Common myeloid progenitor, CD34-positive (primary cell): ENCODE measurements around the gene INO80C. TPM values are rescaled to one million over a fixed set of nuclear protein-coding genes. Genes with fewer than 3 reads are reported as not detected.
A peak's percentile ranks its signal among the peaks of the same experiment; 100 is the strongest.

Source experiments
- CTCF ChIA-PET: fragments of 350-600 bp; sonication (Branson Sonifier 250); formaldehyde crosslinking; loops from one replicate; lab custom pipeline; 2021; ENCODE audit warnings: antibody characterized with exemption; lab: Charles Lee
- POLR2A ChIA-PET: fragments of 350-600 bp; sonication (Branson Sonifier 250); formaldehyde crosslinking; loops from one replicate; lab custom pipeline; 2021; ENCODE audit warnings: antibody characterized with exemption; lab: Charles Lee
- DNase-seq, 3 donors: peaks; one replicate each; pipeline versions ENCODE4 v3.0.0 to v3.0.0-alpha.2; 2013
- H3K27ac ChIP-seq, 2 experiments: 1 replicate in 1 of 2; 2 replicates in 1 of 2; pipeline ENCODE4 v1.7.0; 2013; ENCODE audit warnings: inconsistent platforms in 2 of 2, low read length in 2 of 2, mild to moderate bottlenecking in 2 of 2, low read depth in 1 of 2, moderate library complexity in 1 of 2; ENCODE audit not compliant: severe bottlenecking in 2 of 2, insufficient read depth in 1 of 2, poor library complexity in 1 of 2
- H3K27me3 ChIP-seq, 5 experiments: replicated peaks in 2 of 5; 1 replicate in 3 of 5; 2 replicates in 2 of 5; pipeline versions ENCODE4 v1.6.1 to v1.7.0; 2013; ENCODE audit warnings: low read length in 4 of 5, mild to moderate bottlenecking in 2 of 5, moderate library complexity in 2 of 5, inconsistent platforms in 1 of 5; ENCODE audit not compliant: insufficient read depth in 5 of 5, control insufficient read depth in 4 of 5
- H3K36me3 ChIP-seq, 4 experiments: 1 replicate in 2 of 4; 2 replicates in 2 of 4; pipeline versions ENCODE4 v1.6.1 to v1.7.0; 2013; ENCODE audit warnings: low read length in 3 of 4, control low read depth in 1 of 4, mild to moderate bottlenecking in 1 of 4; ENCODE audit not compliant: control insufficient read depth in 4 of 4, insufficient read depth in 4 of 4
- H3K4me1 ChIP-seq, 4 experiments: 1 replicate in 3 of 4; 2 replicates in 1 of 4; pipeline versions ENCODE4 v1.6.1 to v1.7.1; 2013; ENCODE audit warnings: low read length in 3 of 4, mild to moderate bottlenecking in 3 of 4, control low read depth in 1 of 4, inconsistent platforms in 1 of 4, moderate library complexity in 1 of 4; ENCODE audit not compliant: control insufficient read depth in 4 of 4, insufficient read depth in 4 of 4; ENCODE audit errors: control extremely low read depth in 1 of 4
- H3K4me3 ChIP-seq, 7 experiments: 1 replicate in 4 of 7; 2 replicates in 3 of 7; pipeline versions ENCODE4 v1.5.1 to v1.7.0; 2013; ENCODE audit warnings: mild to moderate bottlenecking in 7 of 7, low read length in 6 of 7, moderate library complexity in 6 of 7, inconsistent platforms in 2 of 7, low read depth in 2 of 7, control low read depth in 1 of 7; ENCODE audit not compliant: insufficient read depth in 4 of 7, control insufficient read depth in 1 of 7; ENCODE audit errors: extremely low read depth in 1 of 7
- H3K9me3 ChIP-seq, 5 experiments: 1 replicate in 4 of 5; 2 replicates in 1 of 5; pipeline versions ENCODE4 v1.6.1 to v1.7.1; 2013; ENCODE audit warnings: low read length in 4 of 5, mild to moderate bottlenecking in 2 of 5, inconsistent platforms in 1 of 5, low read depth in 1 of 5, moderate library complexity in 1 of 5; ENCODE audit not compliant: control insufficient read depth in 4 of 5, insufficient read depth in 2 of 5; ENCODE audit errors: control extremely low read depth in 1 of 5
- WGBS: methylation state at CpG from one replicate; pipeline ENCODE4 v1.1.5; 2013; ENCODE audit not compliant: insufficient coverage; 5-methylcytosine and 5-hydroxymethylcytosine counted together
- polyA plus RNA-seq: library from polyadenylated mRNA; unstranded; fragments of 120-200 nt; gene quantifications from one replicate; pipeline ENCODE4 v1.2.1, GENCODE V29; 2013

INO80C gene, protein sequence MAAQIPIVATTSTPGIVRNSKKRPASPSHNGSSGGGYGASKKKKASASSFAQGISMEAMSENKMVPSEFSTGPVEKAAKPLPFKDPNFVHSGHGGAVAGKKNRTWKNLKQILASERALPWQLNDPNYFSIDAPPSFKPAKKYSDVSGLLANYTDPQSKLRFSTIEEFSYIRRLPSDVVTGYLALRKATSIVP
- polyA plus RNA-seq = 27.1 TPM

DNA sequence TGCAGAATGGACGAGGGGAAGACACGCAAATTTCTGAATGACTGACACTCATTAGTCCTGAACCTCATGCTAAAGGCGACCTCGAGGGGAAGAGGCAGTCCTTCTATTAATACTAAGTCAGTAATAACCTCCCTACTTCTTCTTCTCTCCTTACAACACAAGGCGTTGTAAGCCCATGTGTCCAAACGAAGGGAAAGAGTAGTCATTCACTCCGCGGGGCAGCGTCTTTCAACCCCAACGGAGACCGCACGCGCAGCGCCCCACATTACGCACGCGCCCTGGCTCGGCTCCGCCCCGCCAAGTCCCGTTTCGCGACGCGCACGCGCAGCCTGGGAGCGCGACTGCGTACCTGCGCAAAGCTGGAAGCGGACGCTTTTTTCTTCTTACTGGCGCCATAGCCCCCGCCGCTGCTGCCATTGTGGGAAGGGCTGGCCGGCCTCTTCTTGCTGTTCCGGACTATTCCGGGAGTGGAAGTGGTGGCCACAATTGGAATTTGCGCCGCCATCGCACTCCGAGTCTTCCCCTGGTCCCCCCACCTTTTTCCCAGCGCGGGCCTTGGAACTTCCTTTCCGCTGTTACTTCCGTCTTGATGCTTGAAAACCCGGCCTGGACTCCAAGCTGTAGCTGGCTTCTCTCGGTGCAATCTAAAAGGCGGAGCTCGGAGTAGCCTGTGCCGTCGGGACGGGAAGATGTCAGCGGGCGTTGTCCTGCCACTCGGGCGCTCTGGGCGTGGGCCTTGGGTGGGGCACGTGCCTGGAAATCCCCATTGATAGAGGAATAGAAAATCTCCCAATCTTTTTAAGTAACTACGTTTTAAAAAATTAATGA, at the start of gene INO80C:
Gene INO80C (minus strand): TSS at position 591 of the 828 bp plus-strand sequence. CDS start 86 bp downstream, at position 505.
- ChIA-PET CTCF (interaction anchor here (0.8 to 1.7 kb wide), 4 partner anchors 8 to 235 kb away, joined by 3 to 7 read pairs (median 4); no protein-coding TSS in a partner anchor), POLR2A (interaction anchor here (0.5 to 1.3 kb wide), 8 partner anchors 19 to 631 kb away, joined by 3 to 7 read pairs (median 4); partner anchors contain the start of genes SLC39A6 and ZNF24)
- under 1% methylated on average over 58 of the region's 61 CpGs for WGBS
- peak; percentile 96 to 99 (median 98) for DNase-seq
- Histone ChIP-seq H3K9me3 (no peaks in the 10 kb centered on the region), H3K4me3 (peak within 1 kb of the TSS; percentile 58 to 93 (median 86)), H3K27ac (peak within 1 kb of the TSS; percentile 89 to 96), H3K27me3 (no peaks in the 10 kb centered on the region), H3K4me1 (peaks cover 24 to 36% (median 30%) of the 10 kb centered on the region in 4 experiments), H3K36me3 (no peaks in the 10 kb centered on the region)

DNA sequence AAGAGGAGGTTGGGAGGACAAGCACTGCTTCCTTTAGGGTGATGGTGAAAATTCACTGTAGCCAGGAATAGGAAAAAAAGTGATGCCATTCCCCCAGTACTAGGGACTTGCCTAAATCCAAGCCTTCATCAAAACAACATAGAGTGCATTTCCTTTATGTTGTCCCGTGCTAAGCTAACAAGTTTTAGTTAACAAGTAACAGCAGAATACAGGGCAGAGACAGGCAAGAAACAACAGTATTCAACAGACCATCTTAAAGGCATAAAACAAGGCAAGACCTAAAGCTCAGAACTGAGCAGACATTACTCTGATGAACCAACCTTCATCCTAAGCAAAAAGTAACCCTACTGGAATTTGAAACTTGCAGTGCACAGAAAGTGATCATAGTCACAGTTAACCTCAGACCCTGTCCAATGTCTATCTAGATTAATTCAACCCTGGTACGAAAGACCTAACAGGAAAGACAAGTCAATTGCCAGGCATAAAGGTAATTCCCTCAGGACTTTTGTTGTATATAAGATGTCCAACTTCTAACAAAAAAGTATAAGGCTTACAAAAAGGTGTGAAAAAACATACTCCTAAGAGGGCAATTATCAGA, 49.3 kb upstream of the INO80C start:
- H3K4me1 ChIP-seq = peaks cover 0 to 9% (median 0%) of the 10 kb centered on the region in 4 experiments
- no peak overlapping the region for H3K27ac ChIP-seq
- no peak for DNase-seq
- H3K36me3 ChIP-seq = no peaks in the 10 kb centered on the region
- H3K9me3 ChIP-seq = peaks cover 0 to 5% (median 0%) of the 10 kb centered on the region in 5 experiments
- no peak overlapping the region for H3K4me3 ChIP-seq
- 100% methylated on average over 1 of the region's 2 CpGs for WGBS
- ChIA-PET CTCF (no interaction called here), POLR2A (no interaction called here)
- no peaks in the 10 kb centered on the region for H3K27me3 ChIP-seq

DNA sequence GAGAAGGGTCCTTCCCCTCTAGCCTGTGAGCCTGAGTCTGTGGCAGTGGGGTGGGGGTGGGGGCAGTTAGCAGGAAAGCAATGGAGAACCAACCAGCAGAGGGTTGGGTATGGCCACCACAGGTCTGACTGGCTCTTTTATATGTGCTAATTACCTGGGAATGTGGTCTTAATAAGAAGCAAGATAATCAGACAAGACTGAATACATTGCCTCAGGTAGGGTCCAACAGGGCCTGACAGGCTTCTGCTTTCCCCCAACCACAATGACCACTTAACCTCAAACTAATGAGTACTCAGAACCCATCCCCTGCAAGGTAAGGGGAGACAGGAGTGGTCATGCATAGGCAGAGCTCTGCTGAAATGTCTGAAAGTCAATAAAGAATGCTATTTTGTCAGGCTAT, 44.6 kb upstream of the INO80C start:
- ChIA-PET POLR2A (no interaction called here), CTCF (no interaction called here)
- no peaks in the 10 kb centered on the region for H3K27me3 ChIP-seq
- H3K9me3 ChIP-seq = peaks cover 0 to 5% (median 4%) of the 10 kb centered on the region in 5 experiments
- H3K4me3 ChIP-seq = no peak overlapping the region
- H3K27ac ChIP-seq = no peak overlapping the region
- peaks cover 0 to 5% (median 0%) of the 10 kb centered on the region in 4 experiments for H3K4me1 ChIP-seq
- no peak for DNase-seq
- H3K36me3 ChIP-seq = no peaks in the 10 kb centered on the region

DNA sequence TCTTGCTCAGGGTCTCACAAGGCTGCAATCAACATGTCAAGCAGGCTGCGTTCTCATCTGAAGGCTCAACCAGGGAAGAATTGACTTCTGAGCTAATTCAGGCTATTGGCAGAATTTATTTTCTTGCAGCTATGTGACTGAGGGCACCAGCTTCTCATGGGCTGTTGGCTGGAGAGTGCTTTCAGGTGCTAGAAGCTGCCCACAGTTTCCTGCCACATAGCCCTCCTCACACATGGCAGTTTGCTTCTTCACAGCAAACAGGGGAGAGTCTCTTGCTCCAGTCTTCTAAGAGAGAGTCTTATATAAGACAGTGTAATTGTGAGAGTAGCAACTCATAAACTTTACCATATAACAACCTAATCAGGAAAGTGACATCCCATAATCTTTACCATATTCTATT, 37.5 kb upstream of the INO80C start:
- no peaks in the 10 kb centered on the region for H3K27me3 ChIP-seq
- H3K27ac ChIP-seq = no peak overlapping the region
- ChIA-PET CTCF (no interaction called here), POLR2A (no interaction called here)
- WGBS = 100% methylated on average over 1 of the region's 1 CpG
- DNase-seq = no peak
- H3K9me3 ChIP-seq = peaks cover 0 to 21% (median 4%) of the 10 kb centered on the region in 5 experiments
- no peaks in the 10 kb centered on the region for H3K36me3 ChIP-seq
- H3K4me3 ChIP-seq = no peak overlapping the region
- no peaks in the 10 kb centered on the region for H3K4me1 ChIP-seq

DNA sequence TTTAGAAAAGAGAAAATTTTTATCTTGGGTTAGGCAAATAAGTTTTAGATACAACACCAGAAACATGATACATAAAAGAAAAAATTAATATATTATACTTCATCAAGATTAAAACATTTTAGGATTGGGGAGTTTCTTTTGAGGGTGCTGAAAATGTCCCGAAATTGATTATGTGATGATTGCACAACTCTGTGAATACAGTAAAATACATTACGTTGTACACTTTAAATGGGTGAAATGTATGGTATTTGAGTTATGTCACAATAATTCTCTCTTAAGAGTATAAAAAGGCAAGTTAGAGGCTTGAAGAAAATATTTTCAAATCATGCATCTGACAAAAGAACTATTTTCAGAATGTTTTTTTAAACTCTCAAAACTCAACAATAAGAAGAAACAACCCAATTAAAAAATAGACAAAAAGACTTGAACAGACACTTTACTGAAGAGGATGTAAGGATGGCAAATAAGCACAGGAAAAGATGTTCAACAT, 36.2 kb upstream of the INO80C start:
- no peaks in the 10 kb centered on the region for H3K27me3 ChIP-seq
- H3K4me3 ChIP-seq = no peak overlapping the region
- WGBS = no CpG with 5 or more reads among the region's 2 CpGs
- ChIA-PET CTCF (interaction anchor here (1.1 kb wide), 1 partner anchor 111 kb away, joined by 3 read pairs; no protein-coding TSS in a partner anchor), POLR2A (no interaction called here)
- H3K27ac ChIP-seq = no peak overlapping the region
- peaks cover 0 to 20% (median 4%) of the 10 kb centered on the region in 5 experiments for H3K9me3 ChIP-seq
- DNase-seq = no peak
- H3K36me3 ChIP-seq = no peaks in the 10 kb centered on the region
- H3K4me1 ChIP-seq = no peaks in the 10 kb centered on the region

DNA sequence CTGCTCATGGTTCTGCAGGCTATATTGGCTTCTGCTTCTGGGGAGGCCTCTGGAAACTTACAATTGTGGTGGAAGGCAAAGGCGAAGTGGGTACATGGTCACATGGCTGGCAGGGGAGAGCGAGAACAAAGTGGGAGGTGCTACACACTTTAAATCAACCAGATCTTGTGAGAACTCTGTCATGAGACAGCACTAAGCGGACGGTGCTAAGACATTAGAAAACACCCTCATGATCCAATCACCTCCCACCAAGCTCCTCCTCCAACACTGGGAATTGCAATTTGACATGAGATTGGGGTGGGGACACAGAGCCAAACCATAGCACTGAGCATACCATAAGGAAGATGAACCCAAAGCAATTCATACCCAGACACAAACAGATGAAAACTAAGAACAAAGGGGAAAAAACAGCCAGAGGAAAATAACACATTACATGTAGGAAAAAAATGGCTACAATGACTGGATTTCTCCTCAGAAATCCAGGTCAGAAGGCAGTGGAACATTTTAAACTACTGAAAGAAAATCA, 31.1 kb upstream of the INO80C start:
- Histone ChIP-seq H3K27me3 (no peaks in the 10 kb centered on the region), H3K4me3 (no peak overlapping the region), H3K9me3 (peaks cover 0 to 14% (median 0%) of the 10 kb centered on the region in 5 experiments), H3K36me3 (no peaks in the 10 kb centered on the region), H3K27ac (no peak overlapping the region), H3K4me1 (peaks cover 0 to 29% (median 16%) of the 10 kb centered on the region in 4 experiments)
- no peak for DNase-seq
- WGBS = 100% methylated on average over 1 of the region's 4 CpGs
- ChIA-PET POLR2A (no interaction called here), CTCF (no interaction called here)
